ENCODE data around the gene KDM4E.
"Not testable (repeated sequence)": the region's sequence is repeated elsewhere in the genome, so short reads cannot be mapped to it uniquely, and the experiment has no call there.

Gene KDM4E

DNA sequence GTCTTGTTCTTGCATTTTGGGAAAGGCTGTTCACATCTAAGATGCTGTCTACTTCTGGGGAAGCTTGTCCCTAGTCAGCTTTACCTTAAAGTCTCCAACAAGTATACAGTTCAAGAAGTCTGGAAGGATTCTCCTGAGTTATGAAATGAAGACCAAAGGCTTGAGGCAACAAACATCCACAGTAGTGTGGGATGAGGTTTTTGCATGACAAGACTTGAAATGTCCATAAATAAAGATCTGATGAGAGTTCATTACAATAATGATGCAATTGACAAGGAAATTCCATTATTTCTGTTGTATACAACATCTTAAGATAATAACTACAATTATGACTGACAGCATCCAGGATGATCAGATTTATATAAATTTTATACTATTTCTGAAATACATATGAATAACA is 21.3 kb upstream of the KDM4E start:
- TF ChIP-seq, protein P1, sequence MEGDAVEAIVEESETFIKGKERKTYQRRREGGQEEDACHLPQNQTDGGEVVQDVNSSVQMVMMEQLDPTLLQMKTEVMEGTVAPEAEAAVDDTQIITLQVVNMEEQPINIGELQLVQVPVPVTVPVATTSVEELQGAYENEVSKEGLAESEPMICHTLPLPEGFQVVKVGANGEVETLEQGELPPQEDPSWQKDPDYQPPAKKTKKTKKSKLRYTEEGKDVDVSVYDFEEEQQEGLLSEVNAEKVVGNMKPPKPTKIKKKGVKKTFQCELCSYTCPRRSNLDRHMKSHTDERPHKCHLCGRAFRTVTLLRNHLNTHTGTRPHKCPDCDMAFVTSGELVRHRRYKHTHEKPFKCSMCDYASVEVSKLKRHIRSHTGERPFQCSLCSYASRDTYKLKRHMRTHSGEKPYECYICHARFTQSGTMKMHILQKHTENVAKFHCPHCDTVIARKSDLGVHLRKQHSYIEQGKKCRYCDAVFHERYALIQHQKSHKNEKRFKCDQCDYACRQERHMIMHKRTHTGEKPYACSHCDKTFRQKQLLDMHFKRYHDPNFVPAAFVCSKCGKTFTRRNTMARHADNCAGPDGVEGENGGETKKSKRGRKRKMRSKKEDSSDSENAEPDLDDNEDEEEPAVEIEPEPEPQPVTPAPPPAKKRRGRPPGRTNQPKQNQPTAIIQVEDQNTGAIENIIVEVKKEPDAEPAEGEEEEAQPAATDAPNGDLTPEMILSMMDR (IDR thresholded peaks at IDR 0.05; ENCODE audit: low read depth, low read length) = no peak
- H3K4me3 ChIP-seq (ENCODE audit: low read depth, low read length) = no peak overlapping the region

DNA sequence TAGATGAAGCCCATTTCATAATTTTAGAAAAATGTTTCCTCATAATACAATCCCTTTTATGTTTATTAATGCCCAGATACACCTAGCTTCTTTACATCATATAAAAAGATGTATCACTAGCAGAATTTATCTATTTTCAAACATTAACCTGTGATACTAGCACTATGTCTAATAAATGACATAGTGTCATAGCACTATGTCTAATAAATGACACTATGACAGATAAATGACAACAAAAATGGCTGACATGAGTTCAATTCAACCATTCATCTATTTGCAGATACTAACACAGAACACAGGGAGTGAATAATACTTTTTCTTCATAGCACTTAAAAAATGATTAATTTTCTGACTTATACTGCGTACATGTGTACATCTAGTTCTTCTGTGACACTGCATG is 19.4 kb upstream of the KDM4E start:
- no peak overlapping the region for H3K4me3 ChIP-seq (ENCODE audit: low read depth, low read length)
- TF ChIP-seq, protein P1 (IDR thresholded peaks at IDR 0.05; ENCODE audit: low read depth, low read length) = no peak

DNA sequence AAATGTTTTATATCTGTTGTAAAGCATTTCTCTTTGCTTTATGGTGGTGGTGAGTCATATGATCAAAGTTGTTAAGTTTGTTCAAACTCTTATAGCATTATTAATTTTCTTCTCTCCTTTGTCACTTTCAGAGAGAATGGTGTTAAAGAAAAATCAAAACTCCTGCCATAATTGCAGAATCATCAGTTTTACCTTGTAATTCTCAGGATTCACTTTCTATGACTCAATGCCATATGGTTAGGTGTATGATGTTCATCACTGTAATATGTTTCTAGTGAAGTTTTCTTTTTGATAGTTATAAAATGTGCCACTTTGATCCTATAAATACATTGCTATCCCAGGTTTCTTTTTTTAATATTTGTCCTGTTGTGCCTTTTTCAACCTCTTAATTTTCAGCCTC is 13.7 kb upstream of the KDM4E start:
- TF ChIP-seq, protein P1 (IDR thresholded peaks at IDR 0.05; ENCODE audit: low read depth, low read length) = no peak
- H3K4me3 ChIP-seq (ENCODE audit: low read depth, low read length) = no peak overlapping the region

DNA sequence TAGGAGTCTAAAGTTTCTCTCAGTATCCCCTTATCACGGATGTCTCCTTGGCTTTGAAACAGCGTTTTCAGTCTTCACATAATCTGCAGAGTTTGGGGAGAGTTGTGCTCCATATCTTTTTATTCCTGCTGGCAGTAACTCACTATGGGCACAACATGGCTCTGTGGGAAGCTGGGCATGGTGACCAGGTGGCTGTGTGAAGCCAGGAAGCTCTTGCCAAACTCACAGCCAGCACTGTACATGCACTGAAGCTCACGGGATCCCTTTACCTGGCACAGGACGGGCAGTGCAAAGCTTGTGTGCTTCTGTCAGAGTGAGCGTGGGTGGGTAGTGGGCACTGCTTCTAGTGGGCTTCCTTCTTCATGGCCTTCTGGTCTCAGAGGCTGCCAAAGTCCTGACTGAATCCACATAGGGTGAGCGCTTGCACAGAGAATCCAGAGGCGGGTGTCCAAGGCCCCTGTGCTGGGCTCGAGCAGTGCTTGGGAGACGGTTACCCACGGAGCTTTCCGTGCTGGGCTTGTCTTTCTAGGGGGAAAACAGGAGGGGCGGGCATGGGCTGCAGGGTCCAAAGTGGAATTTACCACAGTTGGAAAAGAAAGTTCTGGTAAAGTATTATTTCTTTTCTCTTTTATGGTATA is 10.8 kb upstream of the KDM4E start:
- no peak overlapping the region for H3K4me3 ChIP-seq (ENCODE audit: low read depth, low read length)

DNA sequence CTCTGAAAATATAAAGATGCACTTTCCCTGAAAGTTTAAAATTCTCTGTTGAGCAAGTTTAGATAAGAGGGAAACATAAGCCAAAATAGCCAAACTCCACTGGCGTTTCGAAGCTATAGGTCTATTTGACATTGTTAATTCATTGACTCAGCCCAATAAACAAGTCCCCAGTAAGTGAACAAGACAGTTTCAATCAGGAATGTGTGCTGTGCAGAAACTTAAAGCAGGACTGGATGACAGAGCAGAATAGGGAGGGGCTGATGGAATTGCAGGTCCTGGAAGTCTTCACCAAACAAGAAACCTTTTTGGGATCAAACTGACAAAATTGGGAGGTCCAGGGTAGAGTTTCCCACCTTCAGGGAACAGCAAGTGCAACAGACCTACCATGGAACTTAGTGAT is 8.9 kb upstream of the KDM4E start:
- no peak overlapping the region for H3K4me3 ChIP-seq (ENCODE audit: low read depth, low read length)
- TF ChIP-seq, protein P1 (IDR thresholded peaks at IDR 0.05; ENCODE audit: low read depth, low read length) = no peak

More for the DNA sequence above, 10.8 kb upstream of the KDM4E start:
- TF ChIP-seq, protein P1 (IDR thresholded peaks at IDR 0.05; ENCODE audit: low read depth, low read length) = no peak

DNA sequence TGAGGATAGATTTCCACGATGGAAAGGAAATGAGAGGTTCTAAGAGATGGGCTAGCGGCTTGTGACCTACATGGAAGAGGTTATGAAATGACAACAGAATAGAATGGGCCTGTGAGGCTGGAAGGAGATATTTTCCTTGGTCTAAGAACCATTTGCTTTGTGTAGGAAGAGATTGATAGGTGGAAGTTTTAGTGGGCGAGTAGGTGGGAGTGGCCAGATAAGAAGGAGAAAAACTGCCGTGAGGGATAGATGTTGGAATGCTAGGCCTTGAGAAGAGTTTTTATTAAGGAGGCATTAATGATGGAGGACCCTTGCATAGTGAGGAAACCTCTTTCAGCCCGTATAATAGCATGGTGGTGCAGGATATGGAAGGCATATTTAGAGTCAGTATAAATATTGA is 3.6 kb upstream of the KDM4E start:
- not testable (repeated sequence) for H3K4me3 ChIP-seq (ENCODE audit: low read depth, low read length)

DNA sequence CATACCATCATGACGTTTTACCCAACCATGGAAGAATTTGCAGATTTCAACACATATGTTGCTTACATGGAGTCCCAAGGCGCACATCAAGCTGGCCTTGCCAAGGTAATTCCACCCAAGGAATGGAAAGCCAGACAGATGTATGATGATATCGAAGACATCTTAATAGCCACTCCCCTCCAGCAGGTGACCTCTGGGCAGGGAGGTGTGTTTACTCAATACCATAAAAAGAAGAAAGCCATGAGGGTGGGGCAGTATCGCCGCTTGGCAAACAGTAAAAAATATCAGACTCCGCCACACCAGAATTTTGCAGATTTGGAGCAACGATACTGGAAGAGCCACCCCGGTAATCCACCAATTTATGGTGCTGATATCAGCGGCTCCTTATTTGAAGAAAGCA is 536 bp downstream of the KDM4E start:
- not testable (repeated sequence) for H3K4me3 ChIP-seq (ENCODE audit: low read depth, low read length)

DNA sequence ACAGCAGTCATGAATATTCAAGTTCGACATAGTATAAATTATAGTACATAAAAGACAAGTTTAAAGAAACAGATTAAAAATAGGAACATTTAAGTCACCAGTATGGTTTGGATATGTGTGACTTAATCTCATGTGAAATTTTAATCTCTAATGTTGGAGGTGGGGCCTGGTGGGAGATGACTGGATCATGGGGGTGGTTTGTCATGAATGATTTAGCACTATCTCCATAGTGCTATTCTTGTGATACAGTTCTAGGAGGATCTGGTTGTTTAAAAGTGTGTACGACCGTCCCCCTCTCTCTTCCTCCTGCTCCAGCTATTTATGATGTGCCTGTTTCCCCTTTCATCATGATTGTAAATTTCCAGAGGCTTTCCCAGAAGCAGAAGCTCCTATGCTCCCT is 3.3 kb downstream of the KDM4E start:
- no peak overlapping the region for H3K4me3 ChIP-seq (ENCODE audit: low read depth, low read length)
- TF ChIP-seq, protein P1 (IDR thresholded peaks at IDR 0.05; ENCODE audit: low read depth, low read length) = no peak

All from WI38 (cell line).